ENCODE results near the gene CZIB. TPM values are rescaled to one million over a fixed set of nuclear protein-coding genes. Genes with fewer than 3 reads are reported as not detected.

Gene CZIB
- total RNA-seq, 1 experiment from 2014 or later, result 43.1 TPM

DNA sequence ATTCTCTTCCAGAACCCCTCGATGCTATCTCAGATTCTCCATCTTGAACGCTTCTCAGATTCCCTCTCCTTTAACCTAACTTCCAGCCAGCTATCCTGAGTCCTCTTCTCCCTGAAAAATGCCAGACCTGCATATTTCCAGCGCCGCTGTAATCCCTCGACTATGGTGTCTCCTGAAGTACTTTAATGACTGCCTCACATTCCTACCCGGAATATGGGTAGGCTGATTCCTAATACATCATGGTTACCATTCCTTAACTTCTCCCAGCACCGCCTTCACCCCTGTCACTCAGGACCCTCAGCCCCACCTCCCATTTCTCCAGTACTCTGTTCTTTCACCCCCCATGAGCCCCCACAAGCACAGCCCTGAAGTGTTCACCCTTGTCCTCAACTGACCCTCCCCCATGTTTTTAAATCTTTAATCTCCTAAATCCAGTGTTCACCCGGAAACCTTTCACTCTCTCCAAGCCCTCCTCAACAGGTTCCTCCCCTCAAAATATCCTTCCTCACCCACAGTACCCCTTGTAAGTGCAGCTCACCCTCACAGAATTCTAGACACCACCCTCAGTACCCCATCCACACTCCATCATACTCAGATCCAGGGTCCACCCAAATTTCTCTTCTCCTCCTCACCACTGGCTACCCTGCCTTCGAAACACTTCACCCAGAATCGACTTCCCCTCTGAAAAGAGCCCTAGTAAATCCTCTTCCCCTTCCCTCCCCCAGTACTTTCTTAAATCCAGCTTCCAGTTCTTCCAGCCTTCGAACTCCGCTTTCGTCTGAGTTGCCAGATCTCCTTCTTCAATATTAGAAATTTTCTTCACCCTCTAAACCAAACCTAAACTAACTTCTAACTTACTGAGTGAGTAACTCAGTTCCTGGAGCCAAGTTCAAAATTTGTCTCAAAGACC lies 22.9 kb downstream of the CZIB start:
- ChIA-PET RAD21 (ENCODE audit: low non-redundant PET in 1 of 2, low total read pairs in 2 of 2, uncharacterized antibody in 2 of 2, unreplicated experiment in 2 of 2) (no interaction called here), POLR2A (no interaction called here), CTCF (interaction anchor here (0.5 kb wide), 1 partner anchor 33 kb away, joined by 3 read pairs; no protein-coding TSS in a partner anchor)
- no peak for TF ChIP-seq EZH2 (IDR thresholded peaks at IDR 0.05)
- no peak for TF ChIP-seq ZFX (IDR thresholded peaks at IDR 0.05)
- no peak for TF ChIP-seq CEBPB (IDR thresholded peaks at IDR 0.05; ENCODE audit: low read depth)
- TF ChIP-seq, protein P1, sequence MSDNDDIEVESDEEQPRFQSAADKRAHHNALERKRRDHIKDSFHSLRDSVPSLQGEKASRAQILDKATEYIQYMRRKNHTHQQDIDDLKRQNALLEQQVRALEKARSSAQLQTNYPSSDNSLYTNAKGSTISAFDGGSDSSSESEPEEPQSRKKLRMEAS (IDR thresholded peaks at IDR 0.05), result no peak
- no peak for TF ChIP-seq POLR2A (IDR thresholded peaks at IDR 0.05; ENCODE audit: borderline replicate concordance, extremely low read depth, insufficient read depth, insufficient read length)
- no peak for TF ChIP-seq POLR2AphosphoS5 (IDR thresholded peaks at IDR 0.05; ENCODE audit: low read depth, low read length)
- TF ChIP-seq JUND (IDR thresholded peaks at IDR 0.05), result no peak
- TF ChIP-seq TCF7L2 (IDR thresholded peaks at IDR 0.05; ENCODE audit: borderline replicate concordance, extremely low read depth, insufficient read depth, insufficient read length), result no peak
- TF ChIP-seq RAD21 (IDR thresholded peaks at IDR 0.05; ENCODE audit: low read depth), result no peak
- no peak for TF ChIP-seq EGR1 (IDR thresholded peaks at IDR 0.05; ENCODE audit: low read depth)
- TF ChIP-seq, protein P2, sequence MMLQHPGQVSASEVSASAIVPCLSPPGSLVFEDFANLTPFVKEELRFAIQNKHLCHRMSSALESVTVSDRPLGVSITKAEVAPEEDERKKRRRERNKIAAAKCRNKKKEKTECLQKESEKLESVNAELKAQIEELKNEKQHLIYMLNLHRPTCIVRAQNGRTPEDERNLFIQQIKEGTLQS (IDR thresholded peaks at IDR 0.05), result no peak
- no peak for TF ChIP-seq SP1 (IDR thresholded peaks at IDR 0.05; ENCODE audit: low read depth)
- TF ChIP-seq SIN3A (IDR thresholded peaks at IDR 0.05; ENCODE audit: low read depth), result no peak
- no peak for TF ChIP-seq ZNF274 (IDR thresholded peaks at IDR 0.05; ENCODE audit: low read depth, low read length)
- no peak for TF ChIP-seq EZH2phosphoT487 (IDR thresholded peaks at IDR 0.05; ENCODE audit: borderline replicate concordance)
- TF ChIP-seq, protein P3, sequence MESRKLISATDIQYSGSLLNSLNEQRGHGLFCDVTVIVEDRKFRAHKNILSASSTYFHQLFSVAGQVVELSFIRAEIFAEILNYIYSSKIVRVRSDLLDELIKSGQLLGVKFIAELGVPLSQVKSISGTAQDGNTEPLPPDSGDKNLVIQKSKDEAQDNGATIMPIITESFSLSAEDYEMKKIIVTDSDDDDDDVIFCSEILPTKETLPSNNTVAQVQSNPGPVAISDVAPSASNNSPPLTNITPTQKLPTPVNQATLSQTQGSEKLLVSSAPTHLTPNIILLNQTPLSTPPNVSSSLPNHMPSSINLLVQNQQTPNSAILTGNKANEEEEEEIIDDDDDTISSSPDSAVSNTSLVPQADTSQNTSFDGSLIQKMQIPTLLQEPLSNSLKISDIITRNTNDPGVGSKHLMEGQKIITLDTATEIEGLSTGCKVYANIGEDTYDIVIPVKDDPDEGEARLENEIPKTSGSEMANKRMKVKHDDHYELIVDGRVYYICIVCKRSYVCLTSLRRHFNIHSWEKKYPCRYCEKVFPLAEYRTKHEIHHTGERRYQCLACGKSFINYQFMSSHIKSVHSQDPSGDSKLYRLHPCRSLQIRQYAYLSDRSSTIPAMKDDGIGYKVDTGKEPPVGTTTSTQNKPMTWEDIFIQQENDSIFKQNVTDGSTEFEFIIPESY (IDR thresholded peaks at IDR 0.05; ENCODE audit: extremely low read depth, insufficient replicate concordance, low read length), result no peak
- no peak for TF ChIP-seq CTCF (IDR thresholded peaks at IDR 0.05 in 2 of 3, conservative IDR thresholded peaks at IDR 0.05 in 1 of 3; ENCODE audit: borderline replicate concordance in 1 of 3, insufficient read depth in 1 of 3, low read depth in 2 of 3, low read length in 2 of 3)
- no peak for TF ChIP-seq FOSL1 (IDR thresholded peaks at IDR 0.05; ENCODE audit: low read depth)
- no peak for TF ChIP-seq SRF (IDR thresholded peaks at IDR 0.05; ENCODE audit: low read depth)
- TF ChIP-seq CBX3 (IDR thresholded peaks at IDR 0.05; ENCODE audit: low read depth), result no peak
- Histone ChIP-seq H3K79me2 (ENCODE audit: insufficient read depth, low read length) (peaks cover 18% of the 10 kb centered on the region), H3K36me3 (ENCODE audit: control insufficient read depth in 1 of 2, insufficient read depth in 2 of 2, low read length in 2 of 2) (peaks cover 0 to 4% of the 10 kb centered on the region in 2 experiments; a peak in 2 of 4 replicates), H4K20me1 (ENCODE audit: insufficient read depth) (no peaks in the 10 kb centered on the region), H3K4me1 (ENCODE audit: control insufficient read depth in 1 of 2, insufficient read depth in 2 of 2, low read length in 2 of 2) (peaks cover 10 to 24% of the 10 kb centered on the region in 2 experiments), H3K4me3 (replicated peaks in 1 of 2; ENCODE audit: low read depth in 1 of 2, low read length in 2 of 2) (peak overlapping the region; percentile 66 to 83), H3K9ac (ENCODE audit: low read length) (peak overlapping the region; percentile 91), H3K4me2 (ENCODE audit: low read length) (peak overlapping the region; percentile 93), H3K9me3 (ENCODE audit: control insufficient read depth in 1 of 2, insufficient read depth in 1 of 2, low read depth in 1 of 2, low read length in 2 of 2) (no peaks in the 10 kb centered on the region), H2AFZ (ENCODE audit: low read depth, low read length, poor library complexity, severe bottlenecking) (no peak overlapping the region), H3K27me3 (ENCODE audit: insufficient read depth, low read length) (no peaks in the 10 kb centered on the region), H3K9me2 (ENCODE audit: insufficient read depth) (no peaks in the 10 kb centered on the region), H3K27ac (ENCODE audit: low read depth, low read length) (peak overlapping the region; percentile 81)
- ATAC-seq (peak; percentile 31), DNase-seq (ENCODE audit: low read depth, low spot score) (no peak)
- intact Hi-C loops (cut with micrococcal nuclease), result no loop called here
- BruUV-seq (replicated peaks), result TSS peak; percentile 57

Measured in HCT116 (cell line).